Sigmoid colon (tissue), 7 donors: ENCODE results near the gene OTOGL. TPM values are rescaled to one million over a fixed set of nuclear protein-coding genes. Genes with fewer than 3 reads are reported as not detected.
A peak's percentile ranks its signal among the peaks of the same experiment; 100 is the strongest.

Experiments
- DNase-seq: peaks from one replicate; pipeline ENCODE4 v3.0.0-alpha.2; 2019
- H3K27ac ChIP-seq, 4 donors: fragments of 200-600 bp; sonication (generic); one replicate each; pipeline ENCODE4 v1.5.1; 2016 to 2019; ENCODE audit warnings: mild to moderate bottlenecking in 1 of 4
- H3K27me3 ChIP-seq, 3 donors: fragments of 200-600 bp; sonication (generic); one replicate each; pipeline ENCODE4 v1.5.1; 2019; ENCODE audit warnings: mild to moderate bottlenecking in 1 of 3
- H3K36me3 ChIP-seq, 4 donors: fragments of 200-600 bp; sonication (generic); one replicate each; pipeline ENCODE4 v1.5.1; 2016 to 2019
- H3K4me1 ChIP-seq, 4 donors: fragments of 200-600 bp; sonication (generic); one replicate each; pipeline ENCODE4 v1.5.1; 2017 to 2019
- H3K4me3 ChIP-seq, 4 donors: fragments of 200-600 bp; sonication (generic); one replicate each; pipeline ENCODE4 v1.5.1; 2017 to 2019; ENCODE audit warnings: mild to moderate bottlenecking in 2 of 4, moderate library complexity in 1 of 4
- H3K9me3 ChIP-seq, 4 donors: fragments of 200-600 bp in 3 of 4; sonication (generic) in 3 of 4; one replicate each; pipeline versions ENCODE4 v1.5.1 to v1.6.1; 2013 to 2019
- EP300 ChIP-seq, 4 donors: sonication (generic); formaldehyde crosslinking; IDR thresholded peaks; one replicate each; pipeline ENCODE4 v1.6.1; 2017; ENCODE audit warnings: antibody characterized with exemption in 4 of 4
- POLR2A ChIP-seq, 2 donors: fragments of 450-650 bp; IDR thresholded peaks; one replicate each; pipeline ENCODE4 v1.6.1; 2016; ENCODE audit warnings: antibody characterized with exemption in 2 of 2, mild to moderate bottlenecking in 2 of 2, moderate library complexity in 2 of 2
- POLR2AphosphoS5 ChIP-seq, 4 donors: sonication (generic); formaldehyde crosslinking; IDR thresholded peaks; one replicate each; pipeline ENCODE4 v1.6.1; 2017; ENCODE audit warnings: antibody characterized with exemption in 4 of 4
- WGBS, 2 donors: extraction: QIAGEN DNeasy Blood & Tissue Kit; methylation state at CpG; one replicate each; pipeline ENCODE4 v1.1.7; 2013; 5-methylcytosine and 5-hydroxymethylcytosine counted together
- intact Hi-C: fragments of 100-400 bp; cut with DNase I; formaldehyde crosslinking; loops from one replicate; pipeline ENCODE4 v1.15.1; 2023
- polyA plus RNA-seq, 3 donors: library from polyadenylated mRNA; stranded (reverse); fragments of 200-250 nt; gene quantifications; one replicate each; pipeline ENCODE4 v1.2.3, GENCODE V29; 2013
- total RNA-seq, 4 donors: library from RNA; depleted of rRNA; stranded (reverse); fragments of >200 nt; gene quantifications; one replicate each; pipeline ENCODE4 v1.1.0, GENCODE V29; 2016
- TF ChIP-seq, protein P1 (sequence below), 4 experiments: fragments of 450-650 bp in 3 of 4; fragments of 200-600 bp in 1 of 4; IDR thresholded peaks; one replicate each; pipeline ENCODE4 v1.5.1; 2016 to 2019; ENCODE audit warnings: antibody characterized with exemption in 4 of 4, mild to moderate bottlenecking in 3 of 4, moderate library complexity in 2 of 4
- donor health status: healthy with polysubstance abuse.
- donor health status: Bipolar disorder and iron deficiency.
- donor health status: healthy.

OTOGL gene
- total and polyA plus RNA-seq, 7 donors: 0.07 to 4.7 (median 0.81) TPM; not detected in 2

DNA sequence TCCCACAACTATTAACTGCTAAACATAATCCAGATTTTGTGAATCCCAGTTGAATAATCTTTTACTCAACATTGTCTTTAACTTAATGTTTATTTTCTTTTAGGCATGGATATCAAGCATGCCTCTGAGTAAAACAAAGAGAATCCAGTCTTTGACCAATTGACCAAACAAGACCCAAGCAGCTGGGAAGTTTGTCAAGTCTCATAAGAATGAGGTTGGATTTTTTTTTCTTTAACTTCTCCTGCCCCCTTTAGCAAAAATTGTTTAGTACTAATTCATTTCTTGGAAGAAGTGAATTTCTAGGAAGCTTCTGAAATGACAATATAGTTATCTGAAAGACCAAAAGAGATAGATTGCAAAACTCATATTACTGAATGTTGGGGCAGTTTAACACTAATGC lies 89.9 kb downstream of the OTOGL start:
- Histone ChIP-seq H3K36me3 (no peaks in the 10 kb centered on the region), H3K27ac (peak overlapping the region in 1 of 4 donors; percentile 86), H3K9me3 (no peaks in the 10 kb centered on the region), H3K4me1 (peaks cover 0 to 42% (median 16%) of the 10 kb centered on the region in 4 donors), H3K27me3 (no peaks in the 10 kb centered on the region), H3K4me3 (no peak overlapping the region)
- TF ChIP-seq, protein P1, sequence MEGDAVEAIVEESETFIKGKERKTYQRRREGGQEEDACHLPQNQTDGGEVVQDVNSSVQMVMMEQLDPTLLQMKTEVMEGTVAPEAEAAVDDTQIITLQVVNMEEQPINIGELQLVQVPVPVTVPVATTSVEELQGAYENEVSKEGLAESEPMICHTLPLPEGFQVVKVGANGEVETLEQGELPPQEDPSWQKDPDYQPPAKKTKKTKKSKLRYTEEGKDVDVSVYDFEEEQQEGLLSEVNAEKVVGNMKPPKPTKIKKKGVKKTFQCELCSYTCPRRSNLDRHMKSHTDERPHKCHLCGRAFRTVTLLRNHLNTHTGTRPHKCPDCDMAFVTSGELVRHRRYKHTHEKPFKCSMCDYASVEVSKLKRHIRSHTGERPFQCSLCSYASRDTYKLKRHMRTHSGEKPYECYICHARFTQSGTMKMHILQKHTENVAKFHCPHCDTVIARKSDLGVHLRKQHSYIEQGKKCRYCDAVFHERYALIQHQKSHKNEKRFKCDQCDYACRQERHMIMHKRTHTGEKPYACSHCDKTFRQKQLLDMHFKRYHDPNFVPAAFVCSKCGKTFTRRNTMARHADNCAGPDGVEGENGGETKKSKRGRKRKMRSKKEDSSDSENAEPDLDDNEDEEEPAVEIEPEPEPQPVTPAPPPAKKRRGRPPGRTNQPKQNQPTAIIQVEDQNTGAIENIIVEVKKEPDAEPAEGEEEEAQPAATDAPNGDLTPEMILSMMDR (IDR thresholded peaks at IDR 0.05): no peak
- no peak for TF ChIP-seq POLR2AphosphoS5 (IDR thresholded peaks at IDR 0.05)
- TF ChIP-seq POLR2A (IDR thresholded peaks at IDR 0.05): no peak
- no peak for TF ChIP-seq EP300 (IDR thresholded peaks at IDR 0.05)
- intact Hi-C loops: loop anchor here (5.0 to 10.0 kb wide), 5 partner anchors 137 to 774 kb away; no protein-coding TSS in a partner anchor
- no peak for DNase-seq

DNA sequence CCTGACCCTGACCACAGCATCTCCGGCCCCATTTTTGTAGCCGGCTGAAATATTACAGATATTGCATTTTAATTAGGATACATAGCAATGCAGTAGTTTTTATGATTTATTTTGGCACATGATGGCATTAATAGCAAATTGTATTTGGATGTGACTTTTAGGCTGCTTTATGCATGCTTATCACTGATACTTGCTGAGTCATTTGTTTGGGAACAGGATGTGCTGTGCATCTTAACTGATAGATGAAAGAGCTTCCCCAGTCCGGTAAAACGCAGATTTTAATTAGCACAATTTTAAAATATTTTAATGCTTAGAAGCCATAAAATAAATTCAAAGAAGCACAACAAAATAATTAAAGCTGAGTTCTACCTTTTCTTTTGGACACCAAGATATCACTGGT lies 90.7 kb downstream of the OTOGL start:
- no peaks in the 10 kb centered on the region for H3K9me3 ChIP-seq
- WGBS, 2 donors: 88 to 90% methylated on average over 4 of the region's 4 CpGs
- intact Hi-C loops: no loop called here
- TF ChIP-seq POLR2AphosphoS5 (IDR thresholded peaks at IDR 0.05) (no peak), POLR2A (IDR thresholded peaks at IDR 0.05) (no peak), EP300 (IDR thresholded peaks at IDR 0.05) (no peak)
- H3K4me3 ChIP-seq: no peak overlapping the region
- H3K27me3 ChIP-seq: no peaks in the 10 kb centered on the region
- H3K36me3 ChIP-seq: no peaks in the 10 kb centered on the region
- peak overlapping the region in 1 of 4 donors; percentile 86 for H3K27ac ChIP-seq
- DNase-seq: no peak
- peaks cover 0 to 45% (median 16%) of the 10 kb centered on the region in 4 donors for H3K4me1 ChIP-seq

DNA sequence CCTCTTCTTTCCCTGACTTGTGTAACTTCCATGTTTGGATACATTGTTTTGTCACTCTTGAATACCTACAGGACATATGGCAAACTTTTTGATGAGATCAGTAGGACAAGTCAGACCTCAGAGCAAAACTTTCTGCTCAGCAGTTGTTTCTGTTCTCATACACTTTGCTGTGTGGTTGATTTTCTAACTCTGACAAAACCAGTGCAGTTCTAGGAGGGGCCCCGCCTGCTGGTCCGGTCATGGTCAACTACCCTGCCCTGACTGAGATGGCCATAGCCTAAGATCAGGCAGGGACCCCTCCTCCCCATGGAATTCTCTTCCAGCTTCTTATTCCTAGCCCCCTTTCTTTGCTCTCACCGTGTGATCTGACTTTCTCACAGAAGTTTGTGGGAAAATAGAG lies 92.8 kb downstream of the OTOGL start:
- H3K9me3 ChIP-seq: no peaks in the 10 kb centered on the region
- TF ChIP-seq POLR2AphosphoS5 (IDR thresholded peaks at IDR 0.05) (no peak), EP300 (IDR thresholded peaks at IDR 0.05) (no peak), POLR2A (IDR thresholded peaks at IDR 0.05) (no peak)
- TF ChIP-seq, protein P1 (IDR thresholded peaks at IDR 0.05): no peak
- no peak overlapping the region for H3K4me3 ChIP-seq
- no peaks in the 10 kb centered on the region for H3K27me3 ChIP-seq
- H3K36me3 ChIP-seq: no peaks in the 10 kb centered on the region
- WGBS, 2 donors: 70 to 79% methylated on average over 3 of the region's 3 CpGs
- no peak overlapping the region for H3K27ac ChIP-seq
- no peak for DNase-seq
- intact Hi-C loops: no loop called here
- H3K4me1 ChIP-seq: peaks cover 0 to 37% (median 7%) of the 10 kb centered on the region in 4 donors

DNA sequence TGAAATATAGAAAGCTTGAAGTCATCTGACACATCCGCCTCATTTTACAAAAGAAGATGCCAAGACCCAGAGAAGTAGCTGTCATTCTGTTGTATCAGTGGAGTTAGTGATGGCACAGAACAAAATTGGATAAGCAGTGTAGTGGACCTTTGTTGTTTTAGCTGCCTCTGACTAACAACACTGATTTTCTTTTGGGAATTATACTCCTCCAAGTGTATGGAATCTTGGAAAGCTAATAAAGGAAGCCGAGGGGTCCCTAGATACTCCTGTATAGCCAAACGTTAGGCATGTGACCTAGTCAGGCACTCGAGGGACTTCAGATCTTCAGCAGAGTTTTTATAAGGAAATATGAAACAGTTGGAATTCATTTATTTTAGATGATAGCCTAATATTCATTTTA lies 94.5 kb downstream of the OTOGL start:
- no peaks in the 10 kb centered on the region for H3K27me3 ChIP-seq
- 79 to 82% methylated on average over 4 of the region's 4 CpGs for WGBS, 2 donors
- H3K4me3 ChIP-seq: no peak overlapping the region
- no peak for DNase-seq
- TF ChIP-seq POLR2A (IDR thresholded peaks at IDR 0.05): no peak
- TF ChIP-seq POLR2AphosphoS5 (IDR thresholded peaks at IDR 0.05): no peak
- TF ChIP-seq EP300 (IDR thresholded peaks at IDR 0.05): no peak
- TF ChIP-seq, protein P1 (IDR thresholded peaks at IDR 0.05): no peak
- no peak overlapping the region for H3K27ac ChIP-seq
- H3K36me3 ChIP-seq: no peaks in the 10 kb centered on the region
- H3K4me1 ChIP-seq: peaks cover 0 to 21% (median 2%) of the 10 kb centered on the region in 4 donors
- H3K9me3 ChIP-seq: no peaks in the 10 kb centered on the region
- intact Hi-C loops: no loop called here

DNA sequence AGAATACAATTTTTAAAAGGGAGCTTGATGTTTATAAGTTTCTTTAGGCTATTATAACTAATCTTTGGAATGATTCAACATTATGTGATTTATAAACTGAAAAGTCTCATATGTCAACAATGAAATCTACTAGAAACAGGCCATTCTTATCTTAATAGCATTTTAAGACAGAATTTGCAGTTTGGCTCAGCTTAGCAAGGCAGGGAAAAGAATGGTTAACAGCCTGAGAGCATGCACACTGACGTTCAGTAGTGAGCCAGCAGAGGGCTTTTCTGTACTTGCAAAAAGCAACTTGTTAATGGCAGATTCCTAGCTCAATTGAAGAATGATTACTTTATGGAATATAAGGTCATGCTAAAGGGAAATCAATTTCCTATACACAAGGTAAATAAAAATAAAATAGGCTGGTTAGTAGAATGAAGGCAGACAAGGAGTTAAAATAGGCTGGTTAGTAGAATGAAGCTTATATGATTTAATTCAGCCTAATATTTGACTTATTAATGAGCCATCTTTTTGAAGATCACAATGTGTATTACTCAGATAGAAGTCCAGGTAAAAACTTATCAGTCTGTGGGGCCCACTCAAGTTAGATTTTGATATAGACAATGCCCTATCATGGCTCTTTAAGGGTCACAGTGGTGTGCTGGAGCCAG lies 95.9 kb downstream of the OTOGL start:
- Histone ChIP-seq H3K4me1 (peaks cover 0 to 8% (median 0%) of the 10 kb centered on the region in 4 donors), H3K36me3 (no peaks in the 10 kb centered on the region), H3K27me3 (no peaks in the 10 kb centered on the region), H3K27ac (no peak overlapping the region), H3K9me3 (no peaks in the 10 kb centered on the region), H3K4me3 (no peak overlapping the region)
- no peak for DNase-seq
- intact Hi-C loops: loop anchor here (5.0 kb wide), 1 partner anchor 72 kb away; no protein-coding TSS in a partner anchor
- 0 to 6% methylated on average over 1 of the region's 1 CpG for WGBS, 2 donors
- no peak for TF ChIP-seq POLR2AphosphoS5 (IDR thresholded peaks at IDR 0.05)
- TF ChIP-seq, protein P1 (IDR thresholded peaks at IDR 0.05): peak in 3 of 4 experiments; percentile 17 to 65 (median 55)
